BJ (cell line): Measurements from ENCODE around the gene FNDC3B. TPM values are rescaled to one million over a fixed set of nuclear protein-coding genes. Genes with fewer than 3 reads are reported as not detected.

Experiments
- CTCF ChIA-PET: fragments of 350-600 bp; formaldehyde crosslinking; extraction: SDS; loops from one replicate; lab custom pipeline; 2021; ENCODE audit warnings: antibody characterized with exemption, inconsistent platforms; lab: Yijun Ruan, JAX
- POLR2A ChIA-PET: fragments of 300-600 bp; sonication (Branson Sonifier 250); formaldehyde crosslinking; extraction: SDS; loops from one replicate; lab custom pipeline; 2021; ENCODE audit warnings: antibody characterized with exemption; lab: Charles Lee
- DNase-seq: peaks from one replicate; pipeline ENCODE4 v3.0.0-alpha.2; 2011; ENCODE audit warnings: low read depth
- H3K27me3 ChIP-seq: 2 replicates; pipeline ENCODE4 v1.6.0; 2011; ENCODE audit warnings: low read length; ENCODE audit not compliant: control insufficient read depth, insufficient read depth
- H3K36me3 ChIP-seq: 2 replicates; pipeline ENCODE4 v1.5.1; 2011; ENCODE audit warnings: low read length; ENCODE audit not compliant: control insufficient read depth, insufficient read depth
- H3K4me3 ChIP-seq: 2 replicates; pipeline ENCODE4 v1.5.1; 2011; ENCODE audit warnings: low read depth, mild to moderate bottlenecking, control low read depth, low read length
- polyA plus RNA-seq: library from polyadenylated mRNA; depleted of rRNA; stranded (reverse); fragments of >200 nt; gene quantifications from 2 replicates; pipeline ENCODE4 v1.2.3, GENCODE V29; 2011
- TF ChIP-seq, protein P1 (sequence below): IDR thresholded peaks from 2 replicates; pipeline ENCODE4 v1.5.1; 2011; ENCODE audit warnings: low read depth, mild to moderate bottlenecking, control low read depth, inconsistent platforms, low read length, moderate library complexity; ENCODE audit not compliant: insufficient read depth

FNDC3B gene
- polyA plus RNA-seq, 1 experiment: 28.6 TPM

DNA sequence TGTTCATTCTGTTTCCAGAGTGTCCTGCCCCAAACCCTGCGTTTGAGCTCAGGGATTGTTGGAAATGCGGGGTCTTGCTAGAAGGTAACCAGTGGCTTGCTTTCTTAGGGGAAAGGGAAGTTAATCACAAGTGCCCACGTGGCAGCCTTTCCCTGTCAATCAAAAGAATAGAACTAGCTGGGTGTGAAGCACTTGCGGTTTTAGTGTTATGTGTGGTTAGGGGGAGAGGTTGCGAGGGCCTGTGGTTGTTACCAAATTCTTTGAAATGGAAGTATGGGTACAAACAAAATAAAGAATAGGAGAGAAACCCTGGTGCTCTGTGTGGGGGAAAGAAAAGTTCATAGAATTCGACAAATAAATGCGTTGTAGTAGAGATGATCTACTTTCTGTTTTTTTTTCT, 67.6 kb downstream of the FNDC3B start:
- CTCF ChIA-PET: no interaction called here
- TF ChIP-seq, protein P1, sequence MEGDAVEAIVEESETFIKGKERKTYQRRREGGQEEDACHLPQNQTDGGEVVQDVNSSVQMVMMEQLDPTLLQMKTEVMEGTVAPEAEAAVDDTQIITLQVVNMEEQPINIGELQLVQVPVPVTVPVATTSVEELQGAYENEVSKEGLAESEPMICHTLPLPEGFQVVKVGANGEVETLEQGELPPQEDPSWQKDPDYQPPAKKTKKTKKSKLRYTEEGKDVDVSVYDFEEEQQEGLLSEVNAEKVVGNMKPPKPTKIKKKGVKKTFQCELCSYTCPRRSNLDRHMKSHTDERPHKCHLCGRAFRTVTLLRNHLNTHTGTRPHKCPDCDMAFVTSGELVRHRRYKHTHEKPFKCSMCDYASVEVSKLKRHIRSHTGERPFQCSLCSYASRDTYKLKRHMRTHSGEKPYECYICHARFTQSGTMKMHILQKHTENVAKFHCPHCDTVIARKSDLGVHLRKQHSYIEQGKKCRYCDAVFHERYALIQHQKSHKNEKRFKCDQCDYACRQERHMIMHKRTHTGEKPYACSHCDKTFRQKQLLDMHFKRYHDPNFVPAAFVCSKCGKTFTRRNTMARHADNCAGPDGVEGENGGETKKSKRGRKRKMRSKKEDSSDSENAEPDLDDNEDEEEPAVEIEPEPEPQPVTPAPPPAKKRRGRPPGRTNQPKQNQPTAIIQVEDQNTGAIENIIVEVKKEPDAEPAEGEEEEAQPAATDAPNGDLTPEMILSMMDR: no peak
- no peak for DNase-seq
- POLR2A ChIA-PET: no interaction called here
- no peak overlapping the region for H3K4me3 ChIP-seq
- H3K27me3 ChIP-seq: no peaks in the 10 kb centered on the region
- peaks cover 3% of the 10 kb centered on the region; the same call in 1 of the 2 replicates for H3K36me3 ChIP-seq

DNA sequence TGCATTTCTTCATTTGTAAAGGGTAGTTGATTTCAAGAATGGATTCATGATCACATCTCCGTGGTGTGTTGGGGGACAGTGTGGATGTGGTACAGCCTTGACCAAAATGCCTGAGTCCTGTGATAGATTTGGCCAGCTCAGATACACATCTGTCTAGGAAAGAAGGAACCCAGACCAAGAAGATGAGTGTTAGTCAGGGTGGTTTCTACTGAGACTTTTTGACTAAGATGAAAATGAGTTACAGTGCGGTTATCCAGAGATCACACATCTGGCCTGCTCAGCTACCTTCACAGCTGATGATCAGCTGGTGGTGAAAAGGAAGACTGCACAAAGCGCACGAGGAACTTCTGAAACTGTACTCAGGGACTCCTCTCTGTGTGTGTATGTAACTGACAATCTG, 68.0 kb downstream of the FNDC3B start:
- ChIA-PET POLR2A (no interaction called here), CTCF (no interaction called here)
- Histone ChIP-seq H3K27me3 (no peaks in the 10 kb centered on the region), H3K4me3 (no peak overlapping the region), H3K36me3 (peaks cover 3% of the 10 kb centered on the region)
- DNase-seq: no peak
- TF ChIP-seq, protein P1: no peak

DNA sequence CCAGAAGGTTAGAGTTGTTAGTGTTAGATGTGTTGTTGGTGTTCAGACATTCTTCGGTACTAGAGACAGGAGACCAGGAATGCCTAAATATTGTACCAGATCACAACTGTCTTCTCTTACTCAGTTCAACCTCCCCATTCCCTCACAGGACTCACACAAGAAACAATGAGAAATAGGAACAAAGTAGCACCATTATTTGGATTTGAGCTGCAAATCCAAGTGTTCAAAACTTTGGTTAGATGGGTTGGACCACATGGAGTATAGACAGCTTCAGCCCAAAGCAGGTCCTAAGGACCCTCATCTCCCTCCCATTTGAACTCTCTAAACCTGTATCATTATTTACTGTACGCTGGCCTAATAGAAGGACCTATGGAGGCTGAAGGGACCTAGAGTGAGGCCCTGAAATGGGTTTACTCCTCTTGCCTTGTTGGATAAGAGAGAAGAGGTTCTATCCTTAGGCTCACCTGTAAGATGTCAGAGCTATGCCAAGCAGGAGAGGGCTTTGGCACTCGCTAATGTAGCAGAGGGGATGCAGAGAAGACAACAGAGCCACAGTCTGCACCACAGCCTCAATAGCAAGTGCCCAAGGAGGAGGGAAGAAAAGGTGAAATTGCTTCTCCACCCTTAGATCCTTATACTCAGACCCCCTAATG, 70.9 kb downstream of the FNDC3B start:
- H3K4me3 ChIP-seq: no peak overlapping the region
- ChIA-PET POLR2A (no interaction called here), CTCF (no interaction called here)
- TF ChIP-seq, protein P1: no peak
- peaks cover 11% of the 10 kb centered on the region for H3K36me3 ChIP-seq
- H3K27me3 ChIP-seq: no peaks in the 10 kb centered on the region
- DNase-seq: no peak

DNA sequence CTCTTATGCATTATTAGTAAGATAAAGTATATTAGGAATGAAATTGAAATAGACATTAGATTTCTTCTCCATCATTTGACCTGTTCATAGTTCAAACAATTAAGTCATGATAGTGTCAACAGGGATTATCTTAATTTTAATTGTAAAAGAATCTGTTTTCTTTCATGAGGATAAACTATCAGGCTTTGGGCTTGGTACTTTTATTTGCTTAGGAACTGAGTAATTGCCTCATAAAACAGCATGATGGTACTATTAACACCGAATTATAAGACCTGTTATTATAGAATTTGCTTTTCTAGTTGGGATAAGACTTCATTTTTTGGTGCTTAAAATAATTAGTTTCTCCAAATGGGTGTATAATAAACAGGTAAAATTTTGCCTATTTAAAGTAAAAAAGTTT, 71.8 kb downstream of the FNDC3B start:
- Histone ChIP-seq H3K36me3 (peaks cover 11% of the 10 kb centered on the region), H3K27me3 (no peaks in the 10 kb centered on the region), H3K4me3 (no peak overlapping the region)
- ChIA-PET CTCF (no interaction called here), POLR2A (no interaction called here)
- no peak for DNase-seq
- TF ChIP-seq, protein P1: no peak

- ChIA-PET CTCF (no interaction called here), POLR2A (no interaction called here)
- H3K36me3 ChIP-seq: peaks cover 11% of the 10 kb centered on the region
- H3K4me3 ChIP-seq: no peak overlapping the region
- no peaks in the 10 kb centered on the region for H3K27me3 ChIP-seq
- TF ChIP-seq, protein P1: no peak
- no peak for DNase-seq
Observed at GRCh38 chr3:172112078-172112733, 72.8 kb downstream of the FNDC3B start.
